ENCODE measurements around the gene TLE2.

- TF ChIP-seq EP300 (IDR thresholded peaks at IDR 0.05) (no peak), ZNF302 (CRISPR knock-in tag; IDR thresholded peaks at IDR 0.05) (no peak), RAD21 (conservative IDR thresholded peaks at IDR 0.05 in 1 of 2, IDR thresholded peaks at IDR 0.05 in 1 of 2) (no peak), POLR2A (IDR thresholded peaks at IDR 0.05; ENCODE audit: low read length) (no peak), CEBPB (IDR thresholded peaks at IDR 0.05) (no peak), MAX (IDR thresholded peaks at IDR 0.05) (no peak), BCL3 (IDR thresholded peaks at IDR 0.05) (no peak), HEYL (CRISPR knock-in tag; IDR thresholded peaks at IDR 0.05) (no peak), FOSL2 (IDR thresholded peaks at IDR 0.05) (no peak), FOSL2 (CRISPR knock-in tag; IDR thresholded peaks at IDR 0.05) (no peak), JUNB (IDR thresholded peaks at IDR 0.05) (no peak), ELK1 (IDR thresholded peaks at IDR 0.05; ENCODE audit: low read depth, low read length) (no peak), JUN (IDR thresholded peaks at IDR 0.05) (no peak), PHF8 (IDR thresholded peaks at IDR 0.05; ENCODE audit: borderline replicate concordance, low read depth) (no peak)
- TF ChIP-seq, protein P1, sequence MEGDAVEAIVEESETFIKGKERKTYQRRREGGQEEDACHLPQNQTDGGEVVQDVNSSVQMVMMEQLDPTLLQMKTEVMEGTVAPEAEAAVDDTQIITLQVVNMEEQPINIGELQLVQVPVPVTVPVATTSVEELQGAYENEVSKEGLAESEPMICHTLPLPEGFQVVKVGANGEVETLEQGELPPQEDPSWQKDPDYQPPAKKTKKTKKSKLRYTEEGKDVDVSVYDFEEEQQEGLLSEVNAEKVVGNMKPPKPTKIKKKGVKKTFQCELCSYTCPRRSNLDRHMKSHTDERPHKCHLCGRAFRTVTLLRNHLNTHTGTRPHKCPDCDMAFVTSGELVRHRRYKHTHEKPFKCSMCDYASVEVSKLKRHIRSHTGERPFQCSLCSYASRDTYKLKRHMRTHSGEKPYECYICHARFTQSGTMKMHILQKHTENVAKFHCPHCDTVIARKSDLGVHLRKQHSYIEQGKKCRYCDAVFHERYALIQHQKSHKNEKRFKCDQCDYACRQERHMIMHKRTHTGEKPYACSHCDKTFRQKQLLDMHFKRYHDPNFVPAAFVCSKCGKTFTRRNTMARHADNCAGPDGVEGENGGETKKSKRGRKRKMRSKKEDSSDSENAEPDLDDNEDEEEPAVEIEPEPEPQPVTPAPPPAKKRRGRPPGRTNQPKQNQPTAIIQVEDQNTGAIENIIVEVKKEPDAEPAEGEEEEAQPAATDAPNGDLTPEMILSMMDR (IDR thresholded peaks at IDR 0.05): no peak
These were observed 8.6 kb downstream of the TLE2 start for GRCh38 chr19:3020321-3020960.

Data from A549 (cell line).